ENCODE data around the gene DOC2A.
"Not testable (repeated sequence)": the region's sequence is repeated elsewhere in the genome, so short reads cannot be mapped to it uniquely, and the experiment has no call there.

Gene DOC2A

GRCh38 chr16:29963021-29963743 is 47.6 kb downstream of the DOC2A start:
- DNase-seq, result no peak

DNA sequence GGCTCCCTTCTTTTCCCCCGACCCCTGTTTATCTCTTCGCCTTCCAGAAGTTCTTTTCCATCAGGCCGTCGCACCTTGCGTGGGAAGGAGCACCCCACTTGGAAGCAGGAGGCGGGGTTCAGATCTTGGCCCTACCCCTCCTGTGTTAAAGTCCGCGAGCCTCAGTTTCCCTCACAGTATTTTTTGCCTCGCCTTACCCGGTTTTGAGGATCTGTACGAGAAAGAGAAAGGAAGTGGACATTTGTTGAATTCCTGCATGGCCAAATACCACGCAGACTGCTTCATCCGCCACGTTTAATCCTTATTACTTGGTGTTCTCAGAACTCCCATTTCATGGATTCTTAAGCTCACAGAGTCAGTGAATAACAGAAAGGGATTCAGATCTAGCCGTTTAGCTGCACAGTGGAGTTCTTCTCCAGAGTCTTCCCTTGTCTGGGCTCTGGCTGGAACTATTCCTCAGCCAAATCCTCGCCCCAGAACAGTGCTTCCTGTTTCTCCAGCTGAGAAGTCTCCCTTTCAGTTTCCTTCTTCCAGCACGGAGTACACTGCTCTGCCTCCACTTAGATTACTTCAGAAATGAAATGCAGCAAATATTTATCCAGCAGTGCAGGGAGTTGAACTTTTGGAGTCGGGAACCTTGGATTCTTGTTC is 48.4 kb downstream of the DOC2A start:
- peak; percentile 29 for DNase-seq

- DNase-seq, result peak; percentile 96
These were observed 49.1 kb downstream of the DOC2A start, which contains the start of gene TMEM219 for GRCh38 chr16:29961479-29962343. Gene TMEM219 (plus strand): TSS chr16:29962079. CDS start chr16:29963144, 1,065 bp downstream.

DNA sequence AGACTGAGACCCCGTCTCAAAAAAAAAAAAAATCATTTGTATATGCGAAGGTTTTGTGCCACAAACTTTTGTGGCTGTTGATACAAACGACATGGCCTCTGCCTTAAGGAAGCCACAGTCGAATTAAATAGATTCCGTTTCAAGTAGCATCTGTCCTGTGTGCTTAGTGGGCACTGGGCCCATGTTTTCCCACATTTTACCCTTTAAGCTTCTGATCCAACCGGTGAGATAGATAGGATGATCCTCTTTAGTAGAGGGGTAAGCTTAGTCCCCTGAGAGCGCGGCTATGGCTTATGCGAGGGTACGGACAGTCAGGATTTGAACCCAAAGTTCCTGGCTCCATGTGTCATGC is 49.7 kb downstream of the DOC2A start:
- DNase-seq, result no peak

DNA sequence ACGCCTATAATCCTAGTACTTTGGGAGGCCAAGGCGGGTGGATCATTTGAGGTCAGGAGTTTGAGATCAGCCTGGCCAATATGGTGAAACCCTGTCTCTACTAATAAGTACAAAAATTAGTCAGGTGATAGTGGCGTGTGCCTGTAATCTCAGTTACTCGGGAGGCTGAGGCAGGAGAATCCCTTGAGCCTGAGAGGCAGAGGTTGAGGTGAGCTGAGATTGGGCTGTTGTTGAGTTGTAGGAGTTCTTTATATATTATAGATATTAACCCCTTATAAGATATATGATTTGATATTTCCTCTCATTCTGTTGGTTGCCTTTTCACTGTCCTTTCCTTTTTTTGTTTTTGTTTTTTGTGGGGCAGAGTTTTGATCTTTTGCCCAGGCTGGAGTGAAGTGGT is 51.0 kb downstream of the DOC2A start:
- not testable (repeated sequence) for DNase-seq

- no peak for DNase-seq
These were observed 51.5 kb downstream of the DOC2A start for GRCh38 chr16:29959293-29959692.

GRCh38 chr16:29958756-29959155 is 52.1 kb downstream of the DOC2A start:
- DNase-seq, result no peak

Data from hematopoietic multipotent progenitor cell treated with erythropoietin and hydrocortisone succinate and interleukin-3 and kit ligand, for 4 days (in vitro differentiated cells).